ENCODE data around the gene PCDHGB1. TPM values are rescaled to one million over a fixed set of nuclear protein-coding genes. Genes with fewer than 3 reads are reported as not detected.
"Not testable (repeated sequence)": the region's sequence is repeated elsewhere in the genome, so short reads cannot be mapped to it uniquely, and the experiment has no call there.

Gene PCDHGB1
- total and polyA plus RNA-seq, 2 experiments from 2014 or later: 0.16 to 0.86 TPM

DNA sequence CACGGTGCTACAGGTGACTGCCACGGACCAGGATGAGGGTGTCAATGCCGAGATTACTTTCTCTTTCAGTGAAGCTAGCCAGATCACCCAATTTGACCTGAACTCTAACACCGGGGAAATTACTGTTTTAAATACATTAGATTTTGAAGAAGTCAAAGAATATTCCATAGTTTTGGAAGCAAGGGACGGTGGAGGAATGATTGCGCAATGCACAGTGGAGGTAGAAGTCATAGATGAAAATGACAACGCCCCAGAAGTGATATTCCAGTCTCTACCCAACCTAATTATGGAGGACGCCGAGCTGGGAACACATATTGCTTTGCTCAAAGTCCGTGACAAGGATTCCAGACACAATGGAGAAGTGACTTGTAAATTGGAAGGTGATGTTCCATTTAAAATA is 38.8 kb downstream of the PCDHGB1 start:
- Histone ChIP-seq H3K9ac (no peak overlapping the region), H4K20me1 (ENCODE audit: insufficient read depth) (no peaks in the 10 kb centered on the region), H2AFZ (no peak overlapping the region), H3F3A (ENCODE audit: insufficient read depth) (no peaks in the 10 kb centered on the region), H3K9me2 (ENCODE audit: insufficient read depth) (no peaks in the 10 kb centered on the region), H3K36me3 (ENCODE audit: low read depth) (no peaks in the 10 kb centered on the region), H3K4me2 (ENCODE audit: unreplicated experiment) (no peak overlapping the region), H3K27me3 (replicated peaks; ENCODE audit: insufficient read depth) (no peaks in the 10 kb centered on the region), H3K4me1 (ENCODE audit: insufficient read depth) (no peaks in the 10 kb centered on the region), H3K4me3 (no peak overlapping the region), H3K79me2 (ENCODE audit: insufficient read depth) (no peaks in the 10 kb centered on the region), H3K9me3 (ENCODE audit: low read depth) (no peaks in the 10 kb centered on the region), H3K27ac (no peak overlapping the region)
- TF ChIP-seq EZH2 (IDR thresholded peaks at IDR 0.05; ENCODE audit: insufficient read depth, poor library complexity, severe bottlenecking) (no peak), EZH2phosphoT487 (IDR thresholded peaks at IDR 0.05; ENCODE audit: insufficient read depth, low read depth) (no peak)
- in situ Hi-C loops (cut with MboI): no loop called here
- 47% methylated on average over 10 of the region's 10 CpGs for WGBS, 2 experiments (ENCODE audit: low coverage in 1 of 2, low lambda C conversion rate in 2 of 2, missing lambda C conversion rate in 2 of 2)
- no peak for DNase-seq

DNA sequence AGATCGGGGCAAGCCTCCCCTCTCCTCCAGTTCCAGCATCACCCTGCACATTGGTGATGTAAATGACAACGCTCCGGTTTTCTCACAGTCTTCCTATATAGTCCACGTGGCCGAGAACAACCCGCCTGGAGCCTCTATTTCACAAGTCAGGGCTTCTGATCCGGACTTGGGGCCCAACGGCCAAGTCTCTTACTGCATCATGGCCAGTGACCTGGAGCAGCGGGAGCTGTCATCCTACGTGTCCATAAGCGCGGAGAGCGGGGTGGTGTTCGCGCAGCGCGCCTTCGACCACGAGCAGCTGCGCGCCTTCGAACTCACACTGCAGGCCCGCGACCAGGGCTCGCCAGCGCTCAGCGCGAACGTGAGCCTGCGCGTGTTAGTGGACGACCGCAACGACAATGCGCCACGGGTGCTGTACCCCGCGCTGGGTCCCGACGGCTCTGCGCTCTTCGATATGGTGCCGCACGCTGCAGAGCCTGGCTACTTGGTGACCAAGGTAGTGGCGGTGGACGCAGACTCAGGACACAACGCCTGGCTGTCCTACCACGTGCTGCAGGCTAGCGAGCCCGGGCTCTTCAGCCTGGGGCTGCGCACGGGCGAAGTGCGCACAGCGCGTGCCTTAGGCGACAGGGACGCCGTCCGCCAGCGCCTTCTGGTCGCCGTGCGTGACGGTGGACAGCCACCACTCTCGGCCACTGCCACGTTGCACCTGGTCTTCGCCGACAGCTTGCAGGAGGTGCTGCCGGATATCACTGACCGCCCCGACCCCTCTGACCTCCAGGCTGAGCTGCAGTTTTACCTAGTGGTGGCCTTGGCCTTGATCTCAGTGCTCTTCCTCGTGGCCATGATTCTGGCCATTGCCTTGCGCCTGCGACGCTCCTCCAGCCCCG is 39.5 kb downstream of the PCDHGB1 start:
- H3K79me2 ChIP-seq (ENCODE audit: insufficient read depth): no peaks in the 10 kb centered on the region
- DNase-seq: no peak
- H3K36me3 ChIP-seq (ENCODE audit: low read depth): no peaks in the 10 kb centered on the region
- no peaks in the 10 kb centered on the region for H3F3A ChIP-seq (ENCODE audit: insufficient read depth)
- TF ChIP-seq EZH2 (IDR thresholded peaks at IDR 0.05; ENCODE audit: insufficient read depth, poor library complexity, severe bottlenecking) (no peak), EZH2phosphoT487 (IDR thresholded peaks at IDR 0.05; ENCODE audit: insufficient read depth, low read depth) (no peak)
- H3K9ac ChIP-seq: no peak overlapping the region
- H3K27me3 ChIP-seq (replicated peaks; ENCODE audit: insufficient read depth): no peaks in the 10 kb centered on the region
- no peaks in the 10 kb centered on the region for H3K9me2 ChIP-seq (ENCODE audit: insufficient read depth)
- WGBS, 2 experiments (ENCODE audit: low coverage in 1 of 2, low lambda C conversion rate in 2 of 2, missing lambda C conversion rate in 2 of 2): 42 to 43% methylated on average over 56 to 72 of the region's 77 CpGs
- H4K20me1 ChIP-seq (ENCODE audit: insufficient read depth): no peaks in the 10 kb centered on the region
- no peaks in the 10 kb centered on the region for H3K4me1 ChIP-seq (ENCODE audit: insufficient read depth)
- no peak overlapping the region for H3K4me3 ChIP-seq
- no peak overlapping the region for H3K27ac ChIP-seq
- no peak overlapping the region for H3K4me2 ChIP-seq (ENCODE audit: unreplicated experiment)
- H2AFZ ChIP-seq: no peak overlapping the region
- in situ Hi-C loops (cut with MboI): no loop called here
- no peaks in the 10 kb centered on the region for H3K9me3 ChIP-seq (ENCODE audit: low read depth)

DNA sequence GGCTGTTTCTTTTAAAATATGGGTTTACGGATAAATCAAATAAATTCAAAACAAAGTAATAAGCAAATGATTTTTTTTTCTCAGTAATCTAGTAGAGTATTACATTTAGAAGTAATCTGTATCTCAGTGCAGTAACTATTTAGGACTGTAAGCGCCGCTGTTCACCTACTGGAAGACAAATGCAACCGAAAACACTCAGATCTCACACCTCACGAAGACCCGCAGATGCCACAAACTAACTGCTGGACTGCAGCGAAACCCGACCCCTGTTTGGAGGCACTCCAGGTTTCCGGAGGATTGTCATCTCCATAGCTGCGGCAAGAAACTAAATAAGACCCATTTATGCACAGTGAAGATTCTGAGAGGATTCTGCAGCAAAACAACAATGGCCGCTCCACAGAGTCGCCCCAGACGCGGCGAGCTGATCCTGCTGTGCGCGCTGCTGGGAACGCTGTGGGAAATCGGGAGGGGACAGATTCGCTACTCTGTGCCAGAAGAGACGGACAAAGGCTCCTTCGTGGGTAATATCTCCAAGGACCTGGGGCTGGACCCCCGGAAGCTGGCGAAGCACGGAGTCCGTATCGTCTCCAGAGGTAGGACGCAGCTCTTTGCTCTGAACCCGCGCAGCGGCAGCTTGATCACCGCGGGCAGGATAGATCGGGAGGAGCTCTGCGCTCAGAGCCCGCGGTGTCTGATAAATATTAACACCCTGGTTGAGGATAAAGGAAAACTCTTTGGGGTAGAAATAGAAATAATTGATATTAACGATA is 42.7 kb downstream of the PCDHGB1 start, which contains the start of gene PCDHGA8:
Gene PCDHGA8, plus strand, starts transcription at position 205 of the 770 bp plus-strand sequence. Its CDS starts 181 bp downstream, at position 386.
- Histone ChIP-seq H2AFZ (0 out of 2 replicates have a peak within 1 kb of the TSS, but pooled peaks have one; percentile 4), H3K9ac (no peak within 1 kb of the TSS), H3K27ac (no peak within 1 kb of the TSS), H3F3A (ENCODE audit: insufficient read depth) (peaks cover 5% of the 10 kb centered on the region; the same call in 1 of the 2 replicates), H4K20me1 (ENCODE audit: insufficient read depth) (no peaks in the 10 kb centered on the region), H3K4me1 (ENCODE audit: insufficient read depth) (no peaks in the 10 kb centered on the region), H3K4me3 (no peak within 1 kb of the TSS), H3K27me3 (replicated peaks; ENCODE audit: insufficient read depth) (no peaks in the 10 kb centered on the region), H3K4me2 (ENCODE audit: unreplicated experiment) (no peak within 1 kb of the TSS), H3K9me2 (ENCODE audit: insufficient read depth) (no peaks in the 10 kb centered on the region), H3K36me3 (ENCODE audit: low read depth) (no peaks in the 10 kb centered on the region), H3K9me3 (ENCODE audit: low read depth) (no peaks in the 10 kb centered on the region), H3K79me2 (ENCODE audit: insufficient read depth) (no peaks in the 10 kb centered on the region)
- no peak for TF ChIP-seq EZH2 (IDR thresholded peaks at IDR 0.05; ENCODE audit: insufficient read depth, poor library complexity, severe bottlenecking)
- TF ChIP-seq EZH2phosphoT487 (IDR thresholded peaks at IDR 0.05; ENCODE audit: insufficient read depth, low read depth): no peak
- DNase-seq: peak; percentile 48
- in situ Hi-C loops (cut with MboI): no loop called here
- WGBS, 2 experiments (ENCODE audit: low coverage in 1 of 2, low lambda C conversion rate in 2 of 2, missing lambda C conversion rate in 2 of 2): 38% methylated on average over 38 of the region's 38 CpGs

DNA sequence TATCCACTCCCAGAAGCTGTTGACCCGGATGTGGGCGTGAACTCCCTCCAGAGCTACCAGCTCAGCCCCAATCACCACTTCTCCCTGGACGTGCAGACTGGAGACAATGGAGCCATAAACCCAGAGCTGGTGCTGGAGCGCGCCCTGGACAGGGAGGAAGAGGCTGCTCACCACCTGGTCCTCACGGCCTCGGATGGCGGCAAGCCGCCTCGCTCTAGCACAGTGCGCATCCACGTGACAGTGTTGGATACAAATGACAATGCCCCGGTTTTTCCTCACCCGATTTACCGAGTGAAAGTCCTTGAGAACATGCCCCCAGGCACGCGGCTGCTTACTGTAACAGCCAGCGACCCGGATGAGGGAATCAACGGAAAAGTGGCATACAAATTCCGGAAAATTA is 43.4 kb downstream of the PCDHGB1 start:
- Histone ChIP-seq H3K9me2 (ENCODE audit: insufficient read depth) (no peaks in the 10 kb centered on the region), H3K4me1 (ENCODE audit: insufficient read depth) (no peaks in the 10 kb centered on the region), H3K4me3 (no peak overlapping the region), H3K79me2 (ENCODE audit: insufficient read depth) (no peaks in the 10 kb centered on the region), H3K27ac (no peak overlapping the region), H3K9ac (no peak overlapping the region), H2AFZ (no peak overlapping the region), H4K20me1 (ENCODE audit: insufficient read depth) (no peaks in the 10 kb centered on the region), H3K36me3 (ENCODE audit: low read depth) (no peaks in the 10 kb centered on the region), H3K4me2 (ENCODE audit: unreplicated experiment) (no peak overlapping the region), H3F3A (ENCODE audit: insufficient read depth) (peaks cover 5% of the 10 kb centered on the region; the same call in 1 of the 2 replicates), H3K9me3 (ENCODE audit: low read depth) (no peaks in the 10 kb centered on the region), H3K27me3 (replicated peaks; ENCODE audit: insufficient read depth) (no peaks in the 10 kb centered on the region)
- in situ Hi-C loops (cut with MboI): no loop called here
- DNase-seq: no peak
- WGBS, 2 experiments (ENCODE audit: low coverage in 1 of 2, low lambda C conversion rate in 2 of 2, missing lambda C conversion rate in 2 of 2): 41 to 43% methylated on average over 21 of the region's 21 CpGs
- TF ChIP-seq EZH2phosphoT487 (IDR thresholded peaks at IDR 0.05; ENCODE audit: insufficient read depth, low read depth) (no peak), EZH2 (IDR thresholded peaks at IDR 0.05; ENCODE audit: insufficient read depth, poor library complexity, severe bottlenecking) (no peak)

DNA sequence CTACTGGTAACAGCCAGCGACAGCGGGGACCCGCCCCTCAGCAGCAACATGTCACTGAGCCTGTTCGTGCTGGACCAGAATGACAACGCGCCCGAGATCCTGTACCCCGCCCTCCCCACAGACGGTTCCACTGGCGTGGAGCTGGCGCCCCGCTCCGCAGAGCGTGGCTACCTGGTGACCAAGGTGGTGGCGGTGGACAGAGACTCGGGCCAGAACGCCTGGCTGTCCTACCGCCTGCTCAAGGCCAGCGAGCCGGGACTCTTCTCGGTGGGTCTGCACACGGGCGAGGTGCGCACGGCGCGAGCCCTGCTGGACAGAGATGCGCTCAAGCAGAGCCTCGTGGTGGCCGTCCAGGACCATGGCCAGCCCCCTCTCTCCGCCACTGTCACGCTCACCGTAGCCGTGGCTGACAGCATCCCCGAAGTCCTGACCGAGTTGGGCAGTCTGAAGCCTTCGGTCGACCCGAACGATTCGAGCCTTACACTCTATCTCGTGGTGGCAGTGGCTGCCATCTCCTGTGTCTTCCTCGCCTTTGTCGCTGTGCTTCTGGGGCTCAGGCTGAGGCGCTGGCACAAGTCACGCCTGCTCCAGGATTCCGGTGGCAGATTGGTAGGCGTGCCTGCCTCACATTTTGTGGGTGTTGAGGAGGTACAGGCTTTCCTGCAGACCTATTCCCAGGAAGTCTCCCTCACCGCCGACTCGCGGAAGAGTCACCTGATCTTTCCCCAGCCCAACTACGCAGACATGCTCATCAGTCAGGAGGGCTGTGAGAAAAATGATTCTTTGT is 44.7 kb downstream of the PCDHGB1 start:
- in situ Hi-C loops (cut with MboI); H3K4me3 ChIP-seq; H3K27ac ChIP-seq; H3K9me3 ChIP-seq (ENCODE audit: low read depth); H3K9ac ChIP-seq; H3K4me1 ChIP-seq (ENCODE audit: insufficient read depth); H3K27me3 ChIP-seq (replicated peaks; ENCODE audit: insufficient read depth); DNase-seq; H3K9me2 ChIP-seq (ENCODE audit: insufficient read depth); H2AFZ ChIP-seq; H4K20me1 ChIP-seq (ENCODE audit: insufficient read depth); H3K79me2 ChIP-seq (ENCODE audit: insufficient read depth); H3K4me2 ChIP-seq (ENCODE audit: unreplicated experiment); H3K36me3 ChIP-seq (ENCODE audit: low read depth); H3F3A ChIP-seq (ENCODE audit: insufficient read depth): not testable (repeated sequence)
- 54 to 55% methylated on average over 38 to 44 of the region's 53 CpGs for WGBS, 2 experiments (ENCODE audit: low coverage in 1 of 2, low lambda C conversion rate in 2 of 2, missing lambda C conversion rate in 2 of 2)
